ENCODE results near the gene SCO2. TPM values are rescaled to one million over a fixed set of nuclear protein-coding genes. Genes with fewer than 3 reads are reported as not detected.

The SCO2 gene
- total and polyA plus RNA-seq, 2 of the 13 experiments (the other 11 are each of a cell fraction or from before 2014, with no cell fraction given): 0.32 to 3.7 TPM

DNA sequence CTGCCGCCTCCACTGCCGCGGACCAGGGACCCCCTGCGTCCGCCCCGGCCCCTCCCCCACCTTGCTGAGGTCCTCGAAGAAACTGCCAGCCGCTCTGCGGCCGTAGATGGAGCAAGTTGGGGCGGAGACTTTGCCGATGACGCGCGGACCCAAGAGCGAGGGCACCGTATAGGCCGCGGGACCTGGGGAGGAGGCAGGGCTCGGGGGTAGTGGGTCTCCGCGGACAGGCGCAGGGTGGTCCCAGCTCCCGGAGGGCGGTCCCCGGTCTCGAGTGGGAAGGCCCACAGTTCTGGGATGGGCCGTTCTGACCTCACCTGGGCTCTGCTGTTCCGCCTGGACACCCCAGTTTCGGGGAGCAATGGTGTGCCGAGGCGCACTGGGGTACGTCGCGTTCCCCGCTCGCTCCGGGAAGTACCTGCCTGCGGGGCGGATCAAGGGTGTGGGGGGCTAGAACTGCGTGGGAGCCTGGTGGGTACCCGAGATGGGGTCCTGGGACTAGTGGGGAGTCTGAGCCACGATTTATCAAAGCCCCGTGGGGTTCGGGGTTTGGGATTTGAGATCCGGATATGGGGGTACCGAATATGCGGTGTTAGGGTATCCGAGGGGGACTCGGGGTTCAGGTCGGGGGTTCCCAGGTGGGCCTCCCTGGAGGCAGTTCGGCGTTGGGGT, 5.6 kb upstream of the SCO2 start (continued):
- TF ChIP-seq GLI4 (CRISPR knock-in tag; IDR thresholded peaks at IDR 0.05; ENCODE audit: borderline replicate concordance) (no peak), ZNF251 (CRISPR knock-in tag; IDR thresholded peaks at IDR 0.05) (no peak), SIX4 (CRISPR knock-in tag; IDR thresholded peaks at IDR 0.05) (no peak), ZNF792 (CRISPR knock-in tag; IDR thresholded peaks at IDR 0.05) (no peak), ZNF383 (CRISPR knock-in tag; IDR thresholded peaks at IDR 0.05; ENCODE audit: borderline replicate concordance) (no peak), STAG1 (CRISPR knock-in tag; IDR thresholded peaks at IDR 0.05) (no peak), AHR (CRISPR knock-in tag; IDR thresholded peaks at IDR 0.05) (no peak), ZNF746 (CRISPR knock-in tag; IDR thresholded peaks at IDR 0.05) (no peak), SALL1 (CRISPR knock-in tag; IDR thresholded peaks at IDR 0.05) (peak; percentile 26; the same call in 1 of the 2 replicates), ZNF10 (CRISPR knock-in tag; IDR thresholded peaks at IDR 0.05; ENCODE audit: borderline replicate concordance, low read depth) (no peak), MXI1 (IDR thresholded peaks at IDR 0.05; ENCODE audit: borderline replicate concordance, low read depth, low read length) (no peak; the same call in 2 of the 3 replicates)
- TF ChIP-seq, protein P1, sequence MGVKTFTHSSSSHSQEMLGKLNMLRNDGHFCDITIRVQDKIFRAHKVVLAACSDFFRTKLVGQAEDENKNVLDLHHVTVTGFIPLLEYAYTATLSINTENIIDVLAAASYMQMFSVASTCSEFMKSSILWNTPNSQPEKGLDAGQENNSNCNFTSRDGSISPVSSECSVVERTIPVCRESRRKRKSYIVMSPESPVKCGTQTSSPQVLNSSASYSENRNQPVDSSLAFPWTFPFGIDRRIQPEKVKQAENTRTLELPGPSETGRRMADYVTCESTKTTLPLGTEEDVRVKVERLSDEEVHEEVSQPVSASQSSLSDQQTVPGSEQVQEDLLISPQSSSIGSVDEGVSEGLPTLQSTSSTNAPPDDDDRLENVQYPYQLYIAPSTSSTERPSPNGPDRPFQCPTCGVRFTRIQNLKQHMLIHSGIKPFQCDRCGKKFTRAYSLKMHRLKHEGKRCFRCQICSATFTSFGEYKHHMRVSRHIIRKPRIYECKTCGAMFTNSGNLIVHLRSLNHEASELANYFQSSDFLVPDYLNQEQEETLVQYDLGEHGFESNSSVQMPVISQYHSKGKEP (CRISPR knock-in tag; IDR thresholded peaks at IDR 0.05): no peak
- TF ChIP-seq, protein P2, sequence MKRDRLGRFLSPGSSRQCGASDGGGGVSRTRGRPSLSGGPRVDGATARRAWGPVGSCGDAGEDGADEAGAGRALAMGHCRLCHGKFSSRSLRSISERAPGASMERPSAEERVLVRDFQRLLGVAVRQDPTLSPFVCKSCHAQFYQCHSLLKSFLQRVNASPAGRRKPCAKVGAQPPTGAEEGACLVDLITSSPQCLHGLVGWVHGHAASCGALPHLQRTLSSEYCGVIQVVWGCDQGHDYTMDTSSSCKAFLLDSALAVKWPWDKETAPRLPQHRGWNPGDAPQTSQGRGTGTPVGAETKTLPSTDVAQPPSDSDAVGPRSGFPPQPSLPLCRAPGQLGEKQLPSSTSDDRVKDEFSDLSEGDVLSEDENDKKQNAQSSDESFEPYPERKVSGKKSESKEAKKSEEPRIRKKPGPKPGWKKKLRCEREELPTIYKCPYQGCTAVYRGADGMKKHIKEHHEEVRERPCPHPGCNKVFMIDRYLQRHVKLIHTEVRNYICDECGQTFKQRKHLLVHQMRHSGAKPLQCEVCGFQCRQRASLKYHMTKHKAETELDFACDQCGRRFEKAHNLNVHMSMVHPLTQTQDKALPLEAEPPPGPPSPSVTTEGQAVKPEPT (CRISPR knock-in tag; IDR thresholded peaks at IDR 0.05; ENCODE audit: low read depth): no peak
- TF ChIP-seq, protein P3, sequence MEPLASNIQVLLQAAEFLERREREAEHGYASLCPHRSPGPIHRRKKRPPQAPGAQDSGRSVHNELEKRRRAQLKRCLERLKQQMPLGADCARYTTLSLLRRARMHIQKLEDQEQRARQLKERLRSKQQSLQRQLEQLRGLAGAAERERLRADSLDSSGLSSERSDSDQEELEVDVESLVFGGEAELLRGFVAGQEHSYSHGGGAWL (CRISPR knock-in tag; IDR thresholded peaks at IDR 0.05): no peak
- TF ChIP-seq, protein P4, sequence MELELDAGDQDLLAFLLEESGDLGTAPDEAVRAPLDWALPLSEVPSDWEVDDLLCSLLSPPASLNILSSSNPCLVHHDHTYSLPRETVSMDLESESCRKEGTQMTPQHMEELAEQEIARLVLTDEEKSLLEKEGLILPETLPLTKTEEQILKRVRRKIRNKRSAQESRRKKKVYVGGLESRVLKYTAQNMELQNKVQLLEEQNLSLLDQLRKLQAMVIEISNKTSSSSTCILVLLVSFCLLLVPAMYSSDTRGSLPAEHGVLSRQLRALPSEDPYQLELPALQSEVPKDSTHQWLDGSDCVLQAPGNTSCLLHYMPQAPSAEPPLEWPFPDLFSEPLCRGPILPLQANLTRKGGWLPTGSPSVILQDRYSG (CRISPR knock-in tag; IDR thresholded peaks at IDR 0.05): no peak
- TF ChIP-seq, protein P5, sequence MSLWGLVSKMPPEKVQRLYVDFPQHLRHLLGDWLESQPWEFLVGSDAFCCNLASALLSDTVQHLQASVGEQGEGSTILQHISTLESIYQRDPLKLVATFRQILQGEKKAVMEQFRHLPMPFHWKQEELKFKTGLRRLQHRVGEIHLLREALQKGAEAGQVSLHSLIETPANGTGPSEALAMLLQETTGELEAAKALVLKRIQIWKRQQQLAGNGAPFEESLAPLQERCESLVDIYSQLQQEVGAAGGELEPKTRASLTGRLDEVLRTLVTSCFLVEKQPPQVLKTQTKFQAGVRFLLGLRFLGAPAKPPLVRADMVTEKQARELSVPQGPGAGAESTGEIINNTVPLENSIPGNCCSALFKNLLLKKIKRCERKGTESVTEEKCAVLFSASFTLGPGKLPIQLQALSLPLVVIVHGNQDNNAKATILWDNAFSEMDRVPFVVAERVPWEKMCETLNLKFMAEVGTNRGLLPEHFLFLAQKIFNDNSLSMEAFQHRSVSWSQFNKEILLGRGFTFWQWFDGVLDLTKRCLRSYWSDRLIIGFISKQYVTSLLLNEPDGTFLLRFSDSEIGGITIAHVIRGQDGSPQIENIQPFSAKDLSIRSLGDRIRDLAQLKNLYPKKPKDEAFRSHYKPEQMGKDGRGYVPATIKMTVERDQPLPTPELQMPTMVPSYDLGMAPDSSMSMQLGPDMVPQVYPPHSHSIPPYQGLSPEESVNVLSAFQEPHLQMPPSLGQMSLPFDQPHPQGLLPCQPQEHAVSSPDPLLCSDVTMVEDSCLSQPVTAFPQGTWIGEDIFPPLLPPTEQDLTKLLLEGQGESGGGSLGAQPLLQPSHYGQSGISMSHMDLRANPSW (CRISPR knock-in tag; IDR thresholded peaks at IDR 0.05; ENCODE audit: borderline replicate concordance): no peak
- TF ChIP-seq, protein P6, sequence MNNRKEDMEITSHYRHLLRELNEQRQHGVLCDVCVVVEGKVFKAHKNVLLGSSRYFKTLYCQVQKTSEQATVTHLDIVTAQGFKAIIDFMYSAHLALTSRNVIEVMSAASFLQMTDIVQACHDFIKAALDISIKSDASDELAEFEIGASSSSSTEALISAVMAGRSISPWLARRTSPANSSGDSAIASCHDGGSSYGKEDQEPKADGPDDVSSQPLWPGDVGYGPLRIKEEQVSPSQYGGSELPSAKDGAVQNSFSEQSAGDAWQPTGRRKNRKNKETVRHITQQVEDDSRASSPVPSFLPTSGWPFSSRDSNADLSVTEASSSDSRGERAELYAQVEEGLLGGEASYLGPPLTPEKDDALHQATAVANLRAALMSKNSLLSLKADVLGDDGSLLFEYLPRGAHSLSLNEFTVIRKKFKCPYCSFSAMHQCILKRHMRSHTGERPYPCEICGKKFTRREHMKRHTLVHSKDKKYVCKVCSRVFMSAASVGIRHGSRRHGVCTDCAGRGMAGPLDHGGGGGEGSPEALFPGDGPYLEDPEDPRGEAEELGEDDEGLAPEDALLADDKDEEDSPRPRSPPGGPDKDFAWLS (CRISPR knock-in tag; IDR thresholded peaks at IDR 0.05; ENCODE audit: borderline replicate concordance): no peak
- TF ChIP-seq, protein P7, sequence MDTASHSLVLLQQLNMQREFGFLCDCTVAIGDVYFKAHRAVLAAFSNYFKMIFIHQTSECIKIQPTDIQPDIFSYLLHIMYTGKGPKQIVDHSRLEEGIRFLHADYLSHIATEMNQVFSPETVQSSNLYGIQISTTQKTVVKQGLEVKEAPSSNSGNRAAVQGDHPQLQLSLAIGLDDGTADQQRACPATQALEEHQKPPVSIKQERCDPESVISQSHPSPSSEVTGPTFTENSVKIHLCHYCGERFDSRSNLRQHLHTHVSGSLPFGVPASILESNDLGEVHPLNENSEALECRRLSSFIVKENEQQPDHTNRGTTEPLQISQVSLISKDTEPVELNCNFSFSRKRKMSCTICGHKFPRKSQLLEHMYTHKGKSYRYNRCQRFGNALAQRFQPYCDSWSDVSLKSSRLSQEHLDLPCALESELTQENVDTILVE (CRISPR knock-in tag; IDR thresholded peaks at IDR 0.05): no peak

Data from HepG2 (cell line).